HG03354 (cell line): Measurements from ENCODE around the gene KRTAP10-5.
"Not testable (repeated sequence)": the region's sequence is repeated elsewhere in the genome, so short reads cannot be mapped to it uniquely, and the experiment has no call there.

Experiments used
- ATAC-seq: cut with Tn5 transposase; IDR thresholded peaks from one replicate; pipeline ENCODE4 v1.9.1; 2021; ENCODE audit warnings: mild to moderate bottlenecking; ENCODE audit not compliant: unreplicated experiment, poor library complexity, severe bottlenecking

The KRTAP10-5 gene

DNA sequence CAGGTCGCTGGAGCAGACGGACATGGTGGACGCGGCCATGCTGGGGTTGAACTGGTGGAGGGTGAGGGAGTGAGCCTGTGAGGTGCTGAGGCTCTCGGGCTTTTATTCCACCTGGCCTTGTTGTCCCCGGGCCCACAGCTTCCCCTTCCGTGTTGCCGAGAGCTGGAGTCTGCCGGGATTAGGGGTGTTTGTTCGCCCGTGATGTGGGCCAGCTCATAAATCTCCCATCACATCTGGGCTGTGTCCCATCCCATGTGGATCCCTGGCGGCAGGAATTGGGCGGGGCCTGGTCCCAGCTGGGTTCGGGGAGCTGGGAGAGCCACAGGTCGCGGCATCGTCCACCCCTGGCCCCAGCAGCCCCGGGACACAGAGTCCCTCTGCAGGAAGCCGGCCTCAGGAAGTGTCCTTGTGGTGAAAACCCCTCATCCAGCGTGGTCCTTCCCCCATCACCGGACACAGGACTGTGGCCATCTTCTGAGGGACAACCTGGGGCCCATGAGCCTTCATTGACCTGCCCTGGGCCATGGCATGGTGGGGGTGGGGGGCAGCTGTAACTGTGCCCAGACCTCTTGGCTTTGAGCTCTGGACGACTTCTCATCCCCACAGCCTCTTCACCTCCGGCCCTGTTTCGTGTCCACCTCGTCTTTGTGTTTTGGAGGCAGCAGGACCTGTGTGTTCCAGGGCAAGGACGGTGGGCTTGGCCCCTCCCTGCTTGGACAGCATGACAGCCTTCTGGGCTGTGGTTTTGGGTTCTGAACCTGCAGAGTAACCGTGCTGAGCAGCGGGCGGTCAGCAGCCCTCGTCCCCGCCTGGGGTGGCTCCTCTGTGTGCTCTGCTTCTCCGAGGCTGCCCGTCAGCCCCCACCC, 12.3 kb upstream of the KRTAP10-5 start, which contains the start of gene KRTAP10-6:
Gene KRTAP10-6 (minus strand): TSS at position 60 of the 866 bp plus-strand sequence. CDS start 21 bp downstream, at position 39.
- ATAC-seq, result no peak

DNA sequence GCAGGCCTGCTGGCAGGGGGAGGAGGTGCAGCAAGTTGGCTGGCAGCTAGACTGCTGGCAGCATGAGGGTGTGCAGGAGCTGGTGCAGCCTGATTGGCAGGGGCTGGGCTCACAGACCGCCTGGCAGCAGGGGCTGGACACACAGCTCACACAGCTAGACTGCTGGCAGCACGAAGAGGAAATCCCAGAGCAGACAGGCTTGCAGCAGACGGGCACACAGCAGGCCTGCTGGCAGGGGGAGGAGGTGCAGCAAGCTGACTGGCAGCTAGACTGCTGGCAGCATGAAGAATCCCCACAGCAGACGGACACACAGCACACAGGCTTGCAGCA, 11.4 kb upstream of the KRTAP10-5 start:
- ATAC-seq, result not testable (repeated sequence)

DNA sequence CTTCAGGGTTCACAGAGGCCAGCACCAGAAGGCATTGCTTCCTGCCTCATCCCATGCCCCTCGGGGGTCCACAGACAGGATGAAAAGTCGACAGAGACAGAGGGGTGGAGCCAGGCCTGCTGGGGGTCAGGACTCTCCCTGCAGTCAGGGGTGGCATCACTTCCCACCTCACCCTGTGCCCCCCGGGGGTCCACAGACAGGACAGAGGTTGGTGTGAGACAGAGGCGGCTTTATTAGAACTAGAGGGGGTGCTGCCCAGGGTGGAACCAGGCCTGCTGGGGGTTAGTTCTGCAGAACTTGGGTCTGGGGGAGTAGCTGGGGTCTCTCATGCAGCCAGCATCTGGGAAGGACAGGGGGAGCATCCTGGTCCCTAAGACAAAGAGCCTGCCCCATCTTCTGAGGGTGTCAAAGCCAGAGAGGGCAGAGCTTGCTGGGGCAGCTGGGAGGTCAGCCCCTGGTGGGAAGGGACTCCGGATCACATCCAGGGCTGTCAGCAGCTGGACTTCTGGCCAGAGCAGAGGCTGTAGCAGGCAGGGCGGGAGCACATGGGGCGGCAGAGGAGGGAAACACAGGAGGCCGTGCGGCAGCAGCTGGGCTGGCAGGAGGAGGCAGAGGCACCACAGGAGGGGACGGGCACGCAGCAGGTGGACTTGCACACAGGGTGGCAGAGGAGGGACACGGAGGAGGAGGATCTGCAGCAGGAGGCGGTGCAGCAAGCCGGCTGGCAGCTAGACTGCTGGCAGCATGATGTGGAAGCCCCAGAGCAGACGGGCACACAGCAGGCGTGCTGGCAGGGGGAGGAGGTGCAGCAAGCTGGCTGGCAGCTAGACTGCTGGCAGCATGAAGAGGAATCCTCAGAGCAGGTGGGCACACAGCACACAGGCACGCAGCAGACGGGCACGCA, 10.7 kb upstream of the KRTAP10-5 start:
- not testable (repeated sequence) for ATAC-seq

DNA sequence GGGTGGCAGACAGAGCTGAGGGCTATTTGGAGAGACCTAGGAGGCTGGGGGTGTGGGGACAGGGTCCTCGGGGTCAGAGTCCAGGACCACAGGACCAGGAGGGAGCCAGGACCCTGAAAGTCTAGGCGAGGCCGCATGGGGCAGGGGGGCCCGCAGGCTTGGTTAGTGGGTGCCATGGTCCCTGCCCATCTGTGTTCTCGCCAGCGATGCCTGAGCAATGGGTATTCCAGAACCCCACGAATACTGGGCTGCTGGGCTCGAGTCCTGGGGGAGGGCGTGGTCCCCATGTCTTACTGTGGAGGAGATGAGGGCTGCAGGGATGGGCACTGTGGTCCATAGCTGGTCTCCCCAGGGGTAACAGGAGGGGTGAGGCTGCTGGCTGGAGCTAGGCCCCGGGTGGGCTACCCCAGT, 9.9 kb upstream of the KRTAP10-5 start:
- no peak for ATAC-seq

DNA sequence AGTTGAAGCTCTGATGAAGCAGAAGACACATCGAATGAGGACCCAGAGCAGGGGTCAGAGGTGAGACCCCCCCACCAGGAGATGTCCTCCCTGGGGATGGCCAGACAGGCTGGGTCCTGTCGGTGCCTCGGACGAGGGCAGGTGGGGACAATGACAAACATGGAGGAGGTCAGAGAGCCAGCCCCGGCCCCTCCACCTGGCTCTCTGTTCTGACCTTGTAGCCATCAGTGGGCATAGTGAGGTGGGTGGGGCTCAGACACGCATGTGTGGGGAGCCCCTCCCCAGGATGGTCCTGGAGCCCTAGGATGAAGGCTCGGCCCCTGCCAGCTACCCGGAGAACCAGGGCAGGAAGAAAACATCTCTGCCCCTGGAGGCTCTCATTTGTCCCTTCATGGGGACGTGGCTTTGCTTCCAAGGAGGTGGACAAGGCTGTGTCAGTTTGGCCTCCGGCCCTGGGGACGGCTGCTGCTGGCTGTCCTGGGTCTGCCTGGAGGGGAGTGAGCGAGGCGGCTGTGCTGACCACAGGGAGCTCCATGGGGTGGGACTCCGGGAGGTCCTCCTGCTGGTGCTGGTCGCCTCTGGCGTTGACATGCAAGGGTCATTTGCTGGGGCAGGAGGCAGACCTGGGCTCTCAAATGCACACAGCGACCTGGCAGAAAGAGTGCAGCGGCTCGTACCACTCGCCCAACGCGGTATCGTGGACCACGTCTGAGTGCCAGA, 9.3 kb upstream of the KRTAP10-5 start:
- ATAC-seq, result no peak

DNA sequence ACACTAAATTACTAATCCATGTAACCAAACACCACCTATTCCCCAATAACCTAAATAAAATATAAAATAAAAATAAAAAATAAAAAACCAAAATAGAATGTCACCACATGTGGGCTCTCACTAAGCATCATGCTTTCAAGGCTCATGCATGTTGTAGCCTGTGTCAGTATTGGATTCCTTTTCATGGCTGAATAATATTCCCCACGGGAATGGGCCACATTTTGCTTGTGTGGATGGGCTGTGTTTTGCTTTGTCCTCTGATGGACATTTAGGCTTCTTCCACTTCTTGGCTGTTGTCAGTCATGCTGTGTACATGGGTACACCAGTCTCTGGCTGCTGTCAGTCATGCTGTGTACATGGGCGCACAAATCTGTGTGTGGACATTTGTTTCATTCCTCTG, 8.7 kb upstream of the KRTAP10-5 start:
- no peak for ATAC-seq

DNA sequence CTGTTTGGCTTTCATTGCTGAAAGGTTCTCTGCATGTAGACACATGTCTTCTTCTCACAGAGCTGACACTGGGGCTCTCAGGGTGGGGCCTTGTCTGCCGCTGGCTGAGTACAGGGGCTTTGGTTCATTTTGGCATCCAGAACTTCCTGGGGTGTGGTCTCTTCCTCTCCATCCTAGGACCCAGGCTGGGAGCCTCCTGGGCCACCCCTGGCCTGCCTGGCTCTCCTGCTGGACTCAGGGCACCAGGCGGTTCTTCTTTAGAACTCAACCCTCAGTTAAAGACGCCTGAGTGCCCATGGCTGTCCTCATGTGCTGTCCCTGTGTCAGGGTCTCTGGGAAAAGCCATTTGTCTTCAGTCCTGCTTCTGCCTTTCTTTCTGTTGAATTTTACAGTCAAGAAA, 5.5 kb upstream of the KRTAP10-5 start:
- ATAC-seq, result no peak

DNA sequence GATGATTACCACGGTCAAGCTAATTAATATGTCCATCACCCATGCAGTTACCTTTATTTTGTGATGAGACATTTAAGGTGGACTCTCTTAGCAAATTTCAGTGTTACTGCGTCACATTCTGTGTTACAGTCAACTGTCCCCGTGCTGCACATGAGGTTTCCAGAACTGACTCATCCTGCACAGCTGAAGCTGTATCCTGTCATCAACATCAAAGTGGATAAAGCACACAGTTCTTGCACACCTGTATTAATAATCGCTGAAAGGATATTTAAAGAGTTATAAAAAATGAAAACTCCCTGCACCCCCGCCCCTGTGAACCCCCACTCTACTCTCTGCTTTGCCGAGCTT, 3.4 kb upstream of the KRTAP10-5 start:
- no peak for ATAC-seq

DNA sequence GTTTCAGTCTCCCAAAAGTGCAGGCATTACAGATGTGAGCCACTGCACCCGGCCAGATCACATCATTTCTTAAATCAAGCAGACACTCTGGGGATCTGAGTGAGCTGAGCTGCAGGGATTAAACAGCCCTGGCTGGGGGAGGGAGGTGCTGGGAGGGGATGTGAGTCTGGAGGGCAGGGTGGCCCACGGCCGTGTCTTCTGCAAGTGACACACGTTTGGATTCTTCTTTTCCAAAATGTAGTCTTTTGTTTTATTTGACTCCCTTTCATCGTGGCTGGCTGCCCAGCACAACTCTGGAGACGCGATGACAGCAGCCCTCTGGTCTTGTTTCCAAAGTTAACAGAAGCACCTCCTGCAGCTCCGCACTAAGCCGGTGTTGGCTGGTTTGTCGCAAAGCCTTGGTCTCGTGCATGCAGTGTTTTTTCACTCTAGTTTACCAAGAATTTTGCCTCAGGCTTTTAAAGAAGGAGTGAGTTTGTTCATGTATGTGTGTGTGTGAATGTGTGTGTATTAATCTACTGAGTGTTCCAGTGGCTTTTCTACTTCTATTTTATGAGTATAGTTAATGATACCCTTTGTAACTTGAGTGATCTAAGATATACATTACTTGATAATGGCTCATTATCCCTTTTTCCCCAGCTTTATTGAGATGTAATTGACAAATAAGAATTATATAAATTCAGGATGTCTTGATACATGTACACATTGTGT, 2.8 kb upstream of the KRTAP10-5 start:
- ATAC-seq, result no peak

DNA sequence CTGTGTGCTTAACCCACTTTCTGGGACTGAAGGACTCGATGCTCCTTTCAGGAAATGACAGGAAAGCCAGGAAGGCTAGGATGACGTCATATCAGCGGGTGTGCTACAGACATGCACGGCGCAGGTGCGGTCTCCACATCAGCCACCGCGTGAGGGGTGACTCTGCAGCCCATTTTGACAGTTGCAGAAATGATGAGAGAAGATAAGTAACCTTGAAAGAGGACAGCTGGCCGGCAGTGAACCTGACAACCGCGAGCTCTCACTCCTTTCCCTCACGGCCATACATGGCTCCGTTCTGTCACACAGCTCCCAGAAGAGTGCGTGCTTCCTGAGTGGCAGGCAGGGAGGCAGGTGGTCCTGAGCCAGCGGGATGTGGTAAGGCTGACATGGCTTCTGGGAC, 1.7 kb upstream of the KRTAP10-5 start:
- no peak for ATAC-seq

DNA sequence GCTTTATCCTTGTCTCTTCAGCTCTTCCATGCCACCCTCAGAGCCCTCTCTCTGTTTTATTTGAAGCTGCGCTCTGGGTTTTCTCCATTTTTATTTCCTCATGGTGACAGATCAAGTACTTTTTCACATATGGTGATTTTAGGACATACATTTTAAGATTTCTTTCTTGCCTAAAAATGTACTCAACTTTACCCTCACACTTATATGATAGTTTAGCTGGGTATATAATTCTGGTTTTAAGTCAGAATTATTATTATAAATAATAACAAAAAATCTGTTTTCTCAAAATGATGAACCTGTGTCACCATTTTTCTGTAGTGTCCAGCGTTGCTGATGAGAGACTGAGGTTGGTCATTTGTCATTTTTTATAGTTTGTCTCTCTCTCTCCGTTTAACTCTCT, 754 bp upstream of the KRTAP10-5 start:
- no peak for ATAC-seq

DNA sequence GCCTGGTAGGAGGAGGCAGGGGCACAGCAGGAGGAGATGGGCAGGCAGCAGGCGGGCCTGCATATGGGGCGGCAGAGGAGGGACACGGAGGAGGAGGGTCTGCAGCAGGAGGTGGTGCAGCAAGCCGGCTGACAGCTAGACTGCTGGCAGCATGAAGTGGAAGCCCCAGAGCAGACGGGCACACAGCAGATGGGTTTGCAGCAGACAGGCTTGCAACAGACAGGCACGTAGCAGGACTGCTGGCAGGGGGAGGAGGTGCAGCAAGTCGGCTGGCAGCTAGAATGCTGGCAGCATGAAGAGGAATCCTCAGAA, 615 bp downstream of the KRTAP10-5 start:
- no peak for ATAC-seq

DNA sequence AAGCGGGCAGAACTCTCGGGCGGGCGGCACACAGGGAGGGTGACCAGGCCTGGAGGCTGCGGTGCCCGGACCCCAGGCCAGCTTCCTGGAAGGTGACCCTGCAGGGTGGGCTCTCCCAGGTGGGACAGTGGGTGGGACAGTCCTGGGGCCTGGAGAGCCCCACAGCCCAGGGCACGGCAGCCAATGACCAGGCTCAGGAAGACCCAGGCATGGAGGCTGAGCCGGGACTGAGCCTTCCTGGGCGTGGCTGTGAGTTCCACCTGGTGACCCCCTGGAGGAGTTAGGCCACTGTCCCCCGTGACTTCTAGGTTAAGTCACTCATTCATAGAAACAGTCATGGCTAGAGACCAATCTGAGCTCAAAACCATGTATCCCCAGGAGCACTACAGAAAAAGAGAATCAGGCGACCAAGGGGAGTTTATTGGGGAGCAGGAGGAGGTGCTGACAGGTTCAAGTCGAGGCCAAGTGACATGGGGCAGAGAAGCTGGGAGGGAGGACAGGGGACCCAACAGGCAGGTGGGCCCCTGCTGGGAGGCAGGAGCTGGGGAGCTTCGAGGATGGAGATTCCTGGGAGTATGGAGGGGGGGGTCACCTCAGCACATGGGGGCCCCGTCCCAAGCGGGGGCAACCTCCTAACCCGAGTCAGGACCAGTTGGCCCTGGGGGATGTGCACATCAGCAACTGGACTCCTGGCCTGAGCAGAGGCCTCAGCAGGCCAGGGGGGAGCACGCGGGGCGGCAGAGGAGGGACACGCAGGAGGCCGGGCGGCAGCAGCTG, 1.2 kb downstream of the KRTAP10-5 start:
- ATAC-seq, result no peak

DNA sequence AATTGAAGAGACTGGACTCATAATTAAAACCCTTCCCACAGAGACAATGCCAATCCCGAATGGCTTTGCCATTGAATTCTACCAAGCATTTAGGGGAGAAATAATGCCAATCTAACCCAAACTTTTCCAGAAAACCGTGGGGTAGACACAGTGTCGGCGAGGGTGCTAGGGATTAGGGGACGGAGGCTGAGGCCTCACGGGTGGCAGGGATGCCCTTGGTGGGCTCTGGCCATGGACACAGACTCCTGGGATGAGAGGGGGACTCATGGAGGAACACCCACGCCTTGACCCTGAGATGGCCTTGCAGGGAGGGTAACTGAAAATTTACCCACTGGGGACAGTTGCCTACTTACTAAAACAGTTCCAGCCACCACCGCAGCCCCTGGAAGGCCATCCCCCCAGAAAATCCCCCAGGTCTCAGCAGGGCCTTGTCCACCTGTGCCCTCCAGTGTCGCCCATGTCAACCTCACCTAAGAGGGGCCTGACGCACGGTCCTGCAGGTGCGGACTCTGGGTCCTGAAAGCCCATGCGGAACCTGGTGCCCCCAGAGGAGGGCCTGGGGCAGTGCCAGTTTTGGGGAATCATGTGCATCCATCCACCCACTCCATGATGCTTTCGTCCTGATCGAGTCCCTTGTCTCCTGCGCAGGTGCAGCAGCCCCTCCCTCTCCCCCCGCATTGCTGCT, 1.9 kb downstream of the KRTAP10-5 start:
- no peak for ATAC-seq

DNA sequence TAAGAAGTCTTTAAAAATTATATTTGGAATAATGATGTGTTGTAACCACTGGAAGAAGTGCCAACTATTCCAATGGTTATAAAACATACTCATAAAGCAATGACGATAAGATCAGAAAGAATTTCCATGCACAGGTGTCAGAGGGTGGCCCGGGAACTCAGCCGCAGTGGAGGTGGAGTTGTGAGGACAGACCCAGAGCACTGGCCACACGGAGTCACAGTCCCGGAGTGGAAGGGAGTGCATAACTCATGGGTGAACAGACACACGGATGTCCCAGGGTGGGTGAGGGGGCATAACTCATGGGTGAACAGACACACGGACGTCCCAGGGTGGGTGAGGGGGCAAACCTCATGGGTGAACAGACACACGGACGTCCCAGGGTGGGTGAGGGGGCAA, 4.4 kb downstream of the KRTAP10-5 start:
- ATAC-seq, result no peak

DNA sequence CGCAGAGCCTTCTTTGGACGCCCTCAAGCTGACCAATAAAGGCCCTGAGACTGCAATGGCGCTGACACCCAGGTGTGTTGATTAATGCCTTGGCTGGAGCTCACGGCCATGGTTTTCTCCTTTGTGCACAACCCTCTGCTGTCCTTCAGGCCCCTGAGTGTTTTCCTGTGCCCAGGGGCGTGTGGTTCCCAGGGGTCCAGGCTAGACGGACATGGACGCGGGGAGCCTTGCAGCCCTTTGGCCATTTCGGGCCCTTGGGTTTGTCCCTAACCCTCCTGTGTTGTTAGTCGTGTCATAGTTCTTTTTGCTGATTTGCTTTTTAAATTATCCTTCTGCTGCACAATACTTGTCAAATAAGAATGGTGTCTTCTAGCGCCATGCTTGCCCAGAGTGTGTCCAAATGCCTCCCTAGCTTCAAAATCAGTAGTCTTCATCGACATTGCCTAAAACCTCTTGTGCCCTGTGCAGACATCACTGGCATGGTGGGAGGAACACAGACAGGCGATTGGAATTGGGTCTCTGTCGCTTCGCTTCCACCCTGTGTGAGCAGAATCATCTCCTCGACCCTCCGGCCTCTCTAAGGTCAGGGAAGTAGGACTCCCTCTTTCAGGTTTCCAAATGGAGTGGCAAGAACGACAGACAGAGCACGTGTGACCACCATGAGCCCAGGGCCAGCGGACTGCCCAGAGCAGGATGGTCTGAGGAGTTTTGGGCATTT, 4.9 kb downstream of the KRTAP10-5 start:
- no peak for ATAC-seq

DNA sequence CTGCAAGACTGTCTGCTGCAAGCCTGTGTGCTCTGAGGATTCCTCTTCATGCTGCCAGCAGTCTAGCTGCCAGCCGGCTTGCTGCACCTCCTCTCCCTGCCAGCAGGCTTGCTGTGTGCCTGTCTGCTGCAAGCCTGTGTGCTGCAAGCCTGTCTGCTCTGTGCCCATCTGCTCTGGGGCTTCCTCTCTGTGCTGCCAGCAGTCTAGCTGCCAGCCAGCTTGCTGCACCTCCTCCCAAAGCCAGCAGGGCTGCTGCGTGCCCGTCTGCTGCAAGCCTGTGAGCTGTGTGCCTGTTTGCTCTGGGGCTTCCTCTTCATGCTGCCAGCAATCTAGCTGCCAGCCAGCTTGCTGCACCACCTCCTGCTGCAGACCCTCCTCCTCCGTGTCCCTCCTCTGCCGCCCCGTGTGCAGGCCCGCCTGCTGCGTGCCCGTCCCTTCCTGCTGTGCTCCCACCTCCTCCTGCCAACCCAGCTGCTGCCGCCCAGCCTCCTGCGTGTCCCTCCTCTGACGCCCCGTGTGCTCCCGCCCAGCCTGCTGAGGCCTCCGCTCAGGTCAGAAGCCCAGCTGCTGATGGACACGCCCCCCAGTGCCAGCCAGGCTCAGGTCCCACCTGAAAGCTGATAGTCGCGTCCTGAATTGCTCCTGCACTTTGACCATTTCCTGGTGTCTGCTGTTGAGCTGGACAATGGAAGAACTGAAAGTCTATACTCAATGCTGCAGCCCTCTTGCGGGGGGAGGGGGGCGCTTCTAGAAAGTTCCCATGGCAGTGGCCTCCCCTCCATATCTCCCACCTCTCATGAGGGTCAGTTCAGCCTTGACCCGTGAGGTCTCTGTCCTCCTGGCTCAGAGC, 5.7 kb downstream of the KRTAP10-5 start:
- ATAC-seq, result no peak
